HUES64 (cell line): ENCODE data around the gene OR2V1.
"Not testable (repeated sequence)": the region's sequence is repeated elsewhere in the genome, so short reads cannot be mapped to it uniquely, and the experiment has no call there.

ENCODE experiments used
- H3K27ac ChIP-seq: 2 replicates; pipeline ENCODE4 v1.7.0; 2013; ENCODE audit warnings: low read depth, low read length, inconsistent platforms
- H3K27me3 ChIP-seq: 2 replicates; pipeline ENCODE4 v1.6.1; 2013; ENCODE audit warnings: mild to moderate bottlenecking, low read length; ENCODE audit not compliant: insufficient read depth
- H3K36me3 ChIP-seq: 2 replicates; pipeline ENCODE4 v1.6.1; 2013; ENCODE audit warnings: mild to moderate bottlenecking, low read length; ENCODE audit not compliant: insufficient read depth
- H3K4me1 ChIP-seq: 2 replicates; pipeline ENCODE4 v1.6.1; 2013; ENCODE audit warnings: mild to moderate bottlenecking, low read length, moderate library complexity; ENCODE audit not compliant: insufficient read depth
- H3K4me3 ChIP-seq: 2 replicates; pipeline ENCODE4 v1.5.1; 2013; ENCODE audit warnings: mild to moderate bottlenecking, low read length, moderate library complexity
- H3K9ac ChIP-seq: 2 replicates; pipeline ENCODE4 v1.6.1; 2013; ENCODE audit warnings: mild to moderate bottlenecking, low read depth, low read length
- H3K9me3 ChIP-seq: 2 replicates; pipeline ENCODE4 v1.6.1; 2013; ENCODE audit warnings: low read depth, low read length; ENCODE audit not compliant: insufficient read depth
- WGBS: fragments of 150-250, 120-280 bp; methylation state at CpG from one replicate; pipeline ENCODE4 v1.1.7; 2013; ENCODE audit warnings: missing lambda C conversion rate; 5-methylcytosine and 5-hydroxymethylcytosine counted together

Gene OR2V1

GRCh38 chr5:181121675-181122561 lies 9.1 kb downstream of the OR2V1 start:
- WGBS, result 81% methylated on average over 27 of the region's 28 CpGs
- peaks cover 8% of the 10 kb centered on the region; the same call in 1 of the 2 replicates for H3K9me3 ChIP-seq
- peaks cover 3% of the 10 kb centered on the region; the same call in 1 of the 2 replicates for H3K27me3 ChIP-seq
- no peaks in the 10 kb centered on the region for H3K4me1 ChIP-seq
- no peak overlapping the region for H3K9ac ChIP-seq
- H3K27ac ChIP-seq, result no peak overlapping the region
- no peak overlapping the region for H3K4me3 ChIP-seq
- H3K36me3 ChIP-seq, result no peaks in the 10 kb centered on the region

- Histone ChIP-seq H3K27ac (no peak overlapping the region), H3K27me3 (peaks cover 13% of the 10 kb centered on the region), H3K9ac (no peak overlapping the region), H3K36me3 (no peaks in the 10 kb centered on the region), H3K4me3 (no peak overlapping the region), H3K4me1 (no peaks in the 10 kb centered on the region), H3K9me3 (peaks cover 6% of the 10 kb centered on the region; the same call in 1 of the 2 replicates)
- 75% methylated on average over 5 of the region's 5 CpGs for WGBS
Observed at GRCh38 chr5:181120761-181121160, 10.2 kb downstream of the OR2V1 start.

- Histone ChIP-seq H3K27ac (no peak overlapping the region), H3K27me3 (peaks cover 17% of the 10 kb centered on the region), H3K4me1 (no peaks in the 10 kb centered on the region), H3K9ac (no peak overlapping the region), H3K36me3 (no peaks in the 10 kb centered on the region), H3K4me3 (no peak overlapping the region), H3K9me3 (peaks cover 6% of the 10 kb centered on the region; the same call in 1 of the 2 replicates)
- 89% methylated on average over 4 of the region's 4 CpGs for WGBS
Observed at GRCh38 chr5:181120306-181120705, 10.7 kb downstream of the OR2V1 start.

- Histone ChIP-seq H3K36me3 (no peaks in the 10 kb centered on the region), H3K9ac (no peak overlapping the region), H3K4me3 (no peak overlapping the region), H3K27ac (no peak overlapping the region), H3K4me1 (no peaks in the 10 kb centered on the region), H3K9me3 (0 out of 2 replicates have a peak, but pooled peaks cover 3% of the 10 kb centered on the region), H3K27me3 (peaks cover 29% of the 10 kb centered on the region)
- WGBS, result 78% methylated on average over 8 of the region's 8 CpGs
Observed at GRCh38 chr5:181119105-181119504, 11.9 kb downstream of the OR2V1 start.

GRCh38 chr5:181118369-181118768 lies 12.6 kb downstream of the OR2V1 start:
- Histone ChIP-seq H3K4me1 (no peaks in the 10 kb centered on the region), H3K27me3 (peaks cover 33% of the 10 kb centered on the region), H3K9ac (no peak overlapping the region), H3K9me3 (0 out of 2 replicates have a peak, but pooled peaks cover 3% of the 10 kb centered on the region), H3K36me3 (no peaks in the 10 kb centered on the region), H3K4me3 (no peak overlapping the region), H3K27ac (no peak overlapping the region)
- WGBS, result 84% methylated on average over 6 of the region's 6 CpGs

- H3K36me3 ChIP-seq, result no peaks in the 10 kb centered on the region
- no peaks in the 10 kb centered on the region for H3K4me1 ChIP-seq
- no peak overlapping the region for H3K27ac ChIP-seq
- WGBS, result 79% methylated on average over 47 of the region's 47 CpGs
- H3K27me3 ChIP-seq, result peaks cover 37% of the 10 kb centered on the region
- no peak overlapping the region for H3K9ac ChIP-seq
- 0 out of 2 replicates have a peak, but pooled peaks cover 7% of the 10 kb centered on the region for H3K9me3 ChIP-seq
- peak overlapping the region; percentile 38 for H3K4me3 ChIP-seq
Observed at GRCh38 chr5:181114844-181115778, 15.9 kb downstream of the OR2V1 start.

GRCh38 chr5:181114284-181114843 lies 16.6 kb downstream of the OR2V1 start:
- Histone ChIP-seq H3K9me3 (0 out of 2 replicates have a peak, but pooled peaks cover 7% of the 10 kb centered on the region), H3K4me1 (no peaks in the 10 kb centered on the region), H3K27ac (no peak overlapping the region), H3K4me3 (peak overlapping the region; percentile 38), H3K9ac (no peak overlapping the region), H3K36me3 (no peaks in the 10 kb centered on the region), H3K27me3 (peaks cover 37% of the 10 kb centered on the region)
- 86% methylated on average over 33 of the region's 33 CpGs for WGBS

GRCh38 chr5:181113572-181113971 lies 17.4 kb downstream of the OR2V1 start:
- H3K9ac ChIP-seq, H3K27ac ChIP-seq, H3K36me3 ChIP-seq, H3K4me1 ChIP-seq, H3K9me3 ChIP-seq, H3K4me3 ChIP-seq: not testable (repeated sequence)
- WGBS, result 43% methylated on average over 5 of the region's 13 CpGs
- peaks cover 37% of the 10 kb centered on the region for H3K27me3 ChIP-seq

GRCh38 chr5:181112476-181112875 lies 18.5 kb downstream of the OR2V1 start:
- Histone ChIP-seq H3K36me3 (no peaks in the 10 kb centered on the region), H3K4me3 (no peak overlapping the region), H3K27me3 (peaks cover 34% of the 10 kb centered on the region), H3K9me3 (0 out of 2 replicates have a peak, but pooled peaks cover 9% of the 10 kb centered on the region), H3K4me1 (no peaks in the 10 kb centered on the region), H3K27ac (no peak overlapping the region), H3K9ac (no peak overlapping the region)
- 80% methylated on average over 5 of the region's 5 CpGs for WGBS

- Histone ChIP-seq H3K27me3 (peaks cover 27% of the 10 kb centered on the region), H3K4me1 (no peaks in the 10 kb centered on the region), H3K9me3 (0 out of 2 replicates have a peak, but pooled peaks cover 12% of the 10 kb centered on the region), H3K36me3 (no peaks in the 10 kb centered on the region), H3K9ac (no peak overlapping the region), H3K4me3 (no peak overlapping the region), H3K27ac (no peak overlapping the region)
- 88% methylated on average over 5 of the region's 5 CpGs for WGBS
Observed at GRCh38 chr5:181111010-181111409, 20.0 kb downstream of the OR2V1 start.
